ENCODE measurements around the gene WLS. TPM values are rescaled to one million over a fixed set of nuclear protein-coding genes. Genes with fewer than 3 reads are reported as not detected.

Gene WLS
- total RNA-seq, 1 donor from 2014 or later = not detected

DNA sequence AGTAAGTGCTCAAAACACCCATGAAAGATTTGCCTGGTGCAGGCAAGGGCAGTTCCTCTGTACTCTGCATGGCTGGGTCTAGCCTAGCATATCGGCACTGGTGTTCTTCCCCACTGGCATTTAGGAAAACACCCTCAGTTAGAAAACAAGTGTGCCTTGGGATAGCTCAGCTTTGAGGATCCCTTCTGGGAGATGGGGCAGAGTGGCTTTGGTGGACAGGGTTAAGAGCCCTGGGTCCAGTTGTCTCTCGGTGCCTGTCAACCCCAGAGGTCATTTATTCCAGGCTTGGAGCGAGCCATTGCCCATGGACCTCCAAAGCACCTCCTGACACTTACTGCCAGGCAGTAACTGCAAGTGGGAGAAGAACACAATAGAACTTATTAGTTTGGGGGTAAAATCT lies 101.1 kb downstream of the WLS start:
- H3K4me1 Mint-ChIP-seq = no peaks in the 10 kb centered on the region
- ATAC-seq (ENCODE audit: low read depth) = no peak
- H3K27ac Mint-ChIP-seq = no peak overlapping the region
- TF ChIP-seq, protein P1, sequence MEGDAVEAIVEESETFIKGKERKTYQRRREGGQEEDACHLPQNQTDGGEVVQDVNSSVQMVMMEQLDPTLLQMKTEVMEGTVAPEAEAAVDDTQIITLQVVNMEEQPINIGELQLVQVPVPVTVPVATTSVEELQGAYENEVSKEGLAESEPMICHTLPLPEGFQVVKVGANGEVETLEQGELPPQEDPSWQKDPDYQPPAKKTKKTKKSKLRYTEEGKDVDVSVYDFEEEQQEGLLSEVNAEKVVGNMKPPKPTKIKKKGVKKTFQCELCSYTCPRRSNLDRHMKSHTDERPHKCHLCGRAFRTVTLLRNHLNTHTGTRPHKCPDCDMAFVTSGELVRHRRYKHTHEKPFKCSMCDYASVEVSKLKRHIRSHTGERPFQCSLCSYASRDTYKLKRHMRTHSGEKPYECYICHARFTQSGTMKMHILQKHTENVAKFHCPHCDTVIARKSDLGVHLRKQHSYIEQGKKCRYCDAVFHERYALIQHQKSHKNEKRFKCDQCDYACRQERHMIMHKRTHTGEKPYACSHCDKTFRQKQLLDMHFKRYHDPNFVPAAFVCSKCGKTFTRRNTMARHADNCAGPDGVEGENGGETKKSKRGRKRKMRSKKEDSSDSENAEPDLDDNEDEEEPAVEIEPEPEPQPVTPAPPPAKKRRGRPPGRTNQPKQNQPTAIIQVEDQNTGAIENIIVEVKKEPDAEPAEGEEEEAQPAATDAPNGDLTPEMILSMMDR (IDR thresholded peaks at IDR 0.05) = no peak
- ChIA-PET CTCF (no interaction called here), POLR2A (no interaction called here)
- intact Hi-C loops (cut with micrococcal nuclease) = no loop called here
- no peaks in the 10 kb centered on the region for H3K27me3 Mint-ChIP-seq
- no peaks in the 10 kb centered on the region for H3K9me3 Mint-ChIP-seq
- no peaks in the 10 kb centered on the region for H3K36me3 Mint-ChIP-seq (ENCODE audit: low read depth)
- H3K4me3 Mint-ChIP-seq = no peak overlapping the region
- no peak for DNase-seq

DNA sequence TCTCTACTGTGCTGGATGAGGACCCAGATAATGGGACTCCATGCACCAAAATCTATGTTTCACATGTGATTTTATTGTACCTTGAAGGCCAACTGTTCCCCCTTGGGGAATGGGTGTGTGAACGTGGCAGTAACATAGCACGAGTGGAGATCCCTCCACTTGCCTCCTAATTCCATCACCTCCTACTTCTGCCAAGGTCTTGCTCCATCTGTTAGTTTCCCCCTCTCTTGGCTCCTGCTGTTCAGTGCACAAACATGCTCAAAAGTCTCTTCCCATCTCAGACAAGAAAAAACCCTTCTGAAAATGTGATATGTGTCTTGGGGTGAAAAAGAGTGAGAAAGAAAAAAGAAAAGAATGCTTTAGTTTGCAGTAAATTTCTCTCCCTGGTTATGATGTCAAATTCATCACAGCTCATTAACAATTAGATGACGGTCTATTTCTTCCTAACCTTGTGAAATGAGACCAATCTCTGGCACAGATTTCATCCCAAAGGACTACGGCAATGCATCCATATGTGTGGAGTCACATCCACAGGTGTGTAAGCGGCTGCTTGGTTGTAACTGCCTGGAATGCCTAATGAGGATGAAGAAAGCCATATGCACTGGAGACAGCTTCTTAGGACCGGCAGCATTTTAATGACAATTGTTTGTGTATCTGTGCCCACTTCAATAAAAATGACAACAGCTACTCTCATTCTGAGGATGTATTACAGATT lies 102.6 kb downstream of the WLS start:
- Mint-ChIP-seq H3K36me3 (ENCODE audit: low read depth) (no peaks in the 10 kb centered on the region), H3K27me3 (no peaks in the 10 kb centered on the region), H3K9me3 (no peaks in the 10 kb centered on the region), H3K27ac (no peak overlapping the region), H3K4me3 (no peak overlapping the region), H3K4me1 (no peaks in the 10 kb centered on the region)
- ATAC-seq (ENCODE audit: low read depth) = no peak
- ChIA-PET POLR2A (no interaction called here), CTCF (interaction anchor here (2.5 kb wide), 1 partner anchor 9 kb away, joined by 9 read pairs; no protein-coding TSS in a partner anchor)
- DNase-seq = no peak
- intact Hi-C loops (cut with micrococcal nuclease) = no loop called here
- TF ChIP-seq, protein P1 (IDR thresholded peaks at IDR 0.05) = no peak

- ChIA-PET CTCF (interaction anchor here (1.2 to 2.5 kb wide), 2 partner anchors 9 to 314 kb away, joined by 4 to 9 read pairs; no protein-coding TSS in a partner anchor), POLR2A (no interaction called here)
- H3K9me3 Mint-ChIP-seq = no peaks in the 10 kb centered on the region
- DNase-seq = no peak
- no peak overlapping the region for H3K27ac Mint-ChIP-seq
- H3K27me3 Mint-ChIP-seq = no peaks in the 10 kb centered on the region
- no peaks in the 10 kb centered on the region for H3K4me1 Mint-ChIP-seq
- H3K36me3 Mint-ChIP-seq (ENCODE audit: low read depth) = no peaks in the 10 kb centered on the region
- intact Hi-C loops (cut with micrococcal nuclease) = no loop called here
- ATAC-seq (ENCODE audit: low read depth) = no peak
- TF ChIP-seq, protein P1 (IDR thresholded peaks at IDR 0.05) = no peak
- no peak overlapping the region for H3K4me3 Mint-ChIP-seq
Observed at GRCh38 chr1:68128820-68129219, 103.5 kb downstream of the WLS start.

GRCh38 chr1:68128157-68128556 lies 104.2 kb downstream of the WLS start:
- intact Hi-C loops (cut with micrococcal nuclease) = no loop called here
- CTCF ChIA-PET = interaction anchor here (1.2 kb wide), 1 partner anchor 314 kb away, joined by 4 read pairs; no protein-coding TSS in a partner anchor
- Mint-ChIP-seq H3K36me3 (ENCODE audit: low read depth) (no peaks in the 10 kb centered on the region), H3K4me1 (no peaks in the 10 kb centered on the region), H3K4me3 (no peak overlapping the region), H3K27me3 (no peaks in the 10 kb centered on the region), H3K27ac (no peak overlapping the region), H3K9me3 (no peaks in the 10 kb centered on the region)
- no peak for ATAC-seq (ENCODE audit: low read depth)
- POLR2A ChIA-PET = no interaction called here
- TF ChIP-seq, protein P1 (IDR thresholded peaks at IDR 0.05) = no peak
- DNase-seq = no peak

- intact Hi-C loops (cut with micrococcal nuclease) = loop anchor here (2.0 to 5.0 kb wide), 2 partner anchors 221 to 471 kb away; no protein-coding TSS in a partner anchor
- Mint-ChIP-seq H3K4me1 (no peaks in the 10 kb centered on the region), H3K36me3 (ENCODE audit: low read depth) (no peaks in the 10 kb centered on the region), H3K4me3 (no peak overlapping the region), H3K9me3 (no peaks in the 10 kb centered on the region), H3K27ac (no peak overlapping the region), H3K27me3 (no peaks in the 10 kb centered on the region)
- no peak for ATAC-seq (ENCODE audit: low read depth)
- no peak for DNase-seq
- TF ChIP-seq, protein P1 (IDR thresholded peaks at IDR 0.05) = no peak
- POLR2A ChIA-PET = no interaction called here
- CTCF ChIA-PET = interaction anchor here (1.4 to 4.6 kb wide), 8 partner anchors 14 to 1617 kb away, joined by 3 to 76 read pairs (median 9); no protein-coding TSS in a partner anchor
Observed at GRCh38 chr1:68121536-68121935, 110.8 kb downstream of the WLS start.
